GM19372 (cell line): ENCODE data around the gene IGBP1.
"Not testable (repeated sequence)": the region's sequence is repeated elsewhere in the genome, so short reads cannot be mapped to it uniquely, and the experiment has no call there.

Experiments used
- ATAC-seq: cut with Tn5 transposase; IDR thresholded peaks from one replicate; pipeline ENCODE4 v1.9.1; 2021; ENCODE audit warnings: mild to moderate bottlenecking, low read depth, moderate library complexity; ENCODE audit not compliant: unreplicated experiment

The IGBP1 gene

GRCh38 chrX:70166601-70167590, 33.6 kb downstream of the IGBP1 start:
- no peak for ATAC-seq

DNA sequence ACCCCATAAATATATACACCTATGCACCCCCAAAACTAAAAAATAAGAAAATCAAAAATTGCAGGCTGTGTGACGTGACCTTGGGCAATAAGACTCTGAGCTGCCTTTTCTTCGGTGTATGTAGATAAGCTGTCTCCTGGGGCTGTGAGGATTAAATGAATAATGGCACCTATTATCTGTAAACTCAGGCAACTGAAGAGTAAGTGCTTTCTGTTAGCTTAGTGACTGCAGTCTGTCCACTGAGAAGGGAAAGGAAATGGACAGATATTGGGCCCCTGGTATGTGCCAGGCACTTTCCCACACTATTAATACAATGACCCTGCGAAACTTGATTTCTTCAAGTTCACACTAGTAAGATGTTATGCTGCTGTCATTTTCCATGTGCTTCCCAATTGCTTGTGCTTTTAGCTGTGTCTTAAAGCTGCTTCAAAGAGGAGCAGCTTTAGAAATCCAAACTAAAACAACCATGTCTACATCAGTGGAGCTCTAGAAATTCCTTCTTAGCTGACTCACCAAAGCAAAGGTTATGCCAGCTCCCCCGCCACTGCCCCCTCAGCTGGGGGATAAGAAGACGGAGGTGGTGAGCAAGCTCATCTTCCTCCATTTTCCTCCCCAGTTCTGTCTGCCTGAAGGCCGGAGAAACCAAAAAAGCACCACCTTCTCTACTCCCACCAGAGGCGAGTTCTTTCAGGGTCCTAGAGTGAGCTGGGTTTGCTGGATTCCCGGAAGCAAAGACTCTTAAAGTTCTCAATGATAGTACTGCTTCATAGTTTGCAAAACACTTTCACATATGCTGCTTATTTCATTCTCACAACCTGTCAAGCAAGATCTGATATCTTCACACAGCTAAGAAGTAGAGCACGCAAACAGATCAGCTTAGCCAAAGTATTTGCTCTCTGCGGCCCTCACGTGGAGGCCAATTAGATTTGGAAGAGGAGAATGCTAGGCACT, 35.3 kb downstream of the IGBP1 start:
- no peak for ATAC-seq

- ATAC-seq = no peak
Observed at GRCh38 chrX:70169281-70169680, 36.0 kb downstream of the IGBP1 start.

GRCh38 chrX:70171624-70172023, 38.4 kb downstream of the IGBP1 start:
- ATAC-seq = no peak

DNA sequence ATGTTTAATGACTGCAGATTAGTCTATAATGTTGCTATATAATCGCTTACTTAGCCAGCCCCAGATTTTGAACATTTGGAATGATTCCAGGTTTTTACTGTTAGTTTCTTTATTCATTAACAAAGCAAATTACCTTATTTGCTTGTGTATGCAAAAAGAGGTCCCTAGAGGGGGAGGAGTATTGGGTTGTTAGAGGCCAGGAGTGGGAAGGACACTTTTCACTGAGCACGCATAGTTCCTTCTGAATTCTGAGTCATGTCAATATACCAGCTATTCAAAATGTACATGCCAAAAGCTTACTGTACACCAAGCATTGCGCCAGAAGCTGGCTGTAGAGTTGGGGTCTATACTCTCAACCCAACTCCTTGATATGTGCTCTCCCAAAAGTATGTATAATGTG, 39.0 kb downstream of the IGBP1 start:
- no peak for ATAC-seq

GRCh38 chrX:70172964-70173363, 39.7 kb downstream of the IGBP1 start:
- ATAC-seq = no peak

DNA sequence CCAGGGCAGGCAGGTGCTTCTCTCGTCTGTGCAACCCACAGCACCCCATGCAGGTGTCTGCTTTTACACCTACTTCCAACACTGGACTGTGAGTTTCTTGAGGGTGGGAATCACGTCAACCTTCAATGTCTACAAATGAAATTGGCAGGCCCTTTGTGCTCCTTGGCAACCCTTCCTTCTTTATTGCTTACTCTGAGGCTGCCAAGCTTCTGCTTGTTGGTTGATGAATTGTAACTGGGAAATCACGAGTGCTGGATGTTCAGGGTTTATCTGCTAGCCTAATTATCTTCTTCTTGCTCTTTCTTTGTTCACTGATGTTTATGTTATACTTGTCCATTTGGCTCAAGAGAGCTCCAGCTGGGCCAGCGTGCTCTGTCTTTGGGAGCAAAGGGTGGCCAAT, 41.5 kb downstream of the IGBP1 start:
- ATAC-seq = no peak

DNA sequence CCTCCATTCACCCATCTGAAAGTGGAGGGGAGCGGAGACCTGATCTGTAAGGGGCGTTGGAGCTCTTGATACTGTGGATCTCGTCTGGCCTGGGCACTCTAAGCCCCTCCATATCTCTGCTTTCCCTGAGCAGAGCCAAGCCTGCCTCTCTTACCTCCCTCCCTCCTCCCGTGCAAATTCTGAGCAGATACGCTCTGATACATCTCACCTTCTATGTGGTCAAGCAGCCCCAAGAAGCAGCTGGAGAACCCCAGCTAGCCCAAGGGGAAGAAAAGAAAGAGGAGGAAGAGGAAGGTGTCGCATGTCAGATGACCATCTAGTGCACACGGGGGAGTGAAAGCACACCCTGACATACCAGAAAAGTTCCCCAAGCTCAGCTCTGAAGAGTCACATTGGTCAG, 42.1 kb downstream of the IGBP1 start:
- no peak for ATAC-seq

DNA sequence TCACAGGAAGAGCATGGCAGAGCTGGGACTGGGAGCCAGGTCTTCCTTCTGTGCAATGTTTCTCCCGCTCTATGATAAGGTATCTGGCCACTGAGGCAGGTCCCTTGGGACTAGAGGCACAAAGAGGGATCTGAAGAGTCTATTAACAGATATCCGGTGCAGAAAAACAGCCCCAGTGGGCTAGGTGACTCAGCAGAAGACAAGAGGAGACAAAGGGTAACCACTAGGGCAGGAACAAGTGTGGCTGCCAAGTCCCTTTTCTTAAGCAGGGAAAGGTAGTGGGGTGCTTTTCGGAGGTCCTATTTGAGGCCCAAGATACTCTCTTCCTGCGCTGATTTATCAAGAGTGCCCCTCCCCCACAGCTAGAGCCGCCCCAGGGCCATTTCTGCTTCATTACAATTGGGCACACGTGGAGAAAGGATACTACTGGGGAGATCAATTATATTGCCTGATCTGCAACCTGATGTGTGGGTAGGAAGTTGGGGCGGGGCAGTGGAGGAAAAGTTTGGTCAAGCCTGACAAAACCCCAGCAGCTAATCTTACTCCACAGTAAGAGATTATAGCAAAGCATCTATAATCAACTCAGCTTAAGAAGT, 43.8 kb downstream of the IGBP1 start, which contains the start of gene DGAT2L6:
Gene DGAT2L6, plus strand, starts transcription at position 546 of the 596 bp plus-strand sequence. CDS start 100 bp downstream, outside the sequence.
- peak; percentile 58 for ATAC-seq

DNA sequence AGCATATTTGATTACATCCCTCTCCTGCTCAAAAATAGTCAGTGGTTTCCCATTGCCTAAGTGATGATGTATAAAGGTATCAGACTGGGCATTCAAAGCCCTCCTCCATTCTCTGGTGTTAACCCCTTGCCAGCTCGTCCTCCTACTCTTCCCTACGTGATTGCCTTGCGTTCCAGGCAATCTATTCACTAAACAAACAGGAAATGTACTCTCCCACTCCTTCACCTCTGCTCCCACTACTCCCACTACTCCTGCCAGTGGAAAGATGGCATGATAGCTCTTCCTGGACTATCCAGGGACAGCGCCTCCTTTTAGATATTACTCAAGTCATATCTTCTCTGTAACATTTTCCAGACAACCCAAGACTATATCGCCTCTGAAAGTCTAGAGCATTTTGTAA, 49.8 kb downstream of the IGBP1 start:
- no peak for ATAC-seq

- ATAC-seq = no peak
Observed at GRCh38 chrX:70190225-70190624, 57.0 kb downstream of the IGBP1 start.

DNA sequence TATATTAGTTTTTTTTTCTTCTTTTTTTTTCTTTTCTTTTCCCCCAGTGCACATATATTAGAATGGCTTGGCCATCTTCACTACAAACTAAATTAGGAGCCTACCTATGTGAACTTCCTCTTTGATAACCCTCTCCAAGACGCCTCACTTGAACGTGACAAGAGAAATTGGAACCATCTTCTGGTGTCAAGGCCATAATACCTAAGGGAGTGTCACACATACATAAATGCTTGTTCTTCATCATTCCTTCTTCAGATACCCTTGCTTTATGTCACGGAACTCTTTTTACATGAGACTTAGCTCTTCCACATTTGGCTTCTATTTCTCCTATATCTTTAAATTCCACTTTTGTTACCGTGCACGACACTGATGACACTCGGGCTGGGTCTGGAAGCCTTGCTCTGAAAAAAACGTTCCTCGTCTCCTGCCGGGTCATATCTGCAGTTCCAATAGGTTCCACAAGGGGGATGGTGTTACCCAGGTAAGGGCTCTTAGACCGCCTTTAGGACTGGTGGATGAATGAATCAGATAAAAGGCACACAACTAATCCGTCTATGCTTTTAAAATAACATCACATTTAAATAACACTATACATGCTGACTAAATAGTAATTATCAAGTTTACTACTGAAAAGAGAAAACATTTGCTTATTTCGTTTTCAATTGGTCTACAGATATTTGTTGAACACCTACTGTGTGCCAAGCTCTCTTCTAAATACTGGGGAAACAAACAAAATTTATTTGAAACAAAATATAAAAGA, 63.9 kb downstream of the IGBP1 start:
- peak; percentile 88 for ATAC-seq

- ATAC-seq = no peak
Observed at GRCh38 chrX:70201732-70202131, 68.5 kb downstream of the IGBP1 start.

- no peak for ATAC-seq
Observed at GRCh38 chrX:70208479-70208878, 75.2 kb downstream of the IGBP1 start.

DNA sequence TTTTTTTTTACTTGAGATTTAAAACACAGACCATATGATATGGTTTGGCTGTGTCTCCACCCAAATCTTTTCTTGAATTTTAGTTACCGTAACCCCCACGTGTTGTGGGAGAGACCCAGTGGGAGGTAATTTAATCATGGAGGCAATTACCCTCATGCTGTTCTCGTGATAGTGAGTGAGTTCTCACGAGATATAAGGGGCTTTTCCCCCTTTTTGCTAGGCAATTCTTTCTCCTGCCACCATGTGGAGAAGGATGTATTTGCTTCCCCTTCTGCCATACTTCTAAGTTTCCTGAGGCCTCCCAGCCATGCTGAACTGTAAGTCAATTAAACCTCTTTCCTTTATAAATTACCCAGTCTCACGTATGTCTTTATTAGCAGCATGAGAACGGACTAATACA, 76.3 kb downstream of the IGBP1 start:
- ATAC-seq = not testable (repeated sequence)
